Activated CD4-positive, alpha-beta memory T cell treated with anti-CD3 and anti-CD28 coated beads, Interleukin-2, amount 10 ng/mL, durations not matched to agents 7 days and 5 days (primary cell): Measurements from ENCODE around the gene NRIP3. TPM values are rescaled to one million over a fixed set of nuclear protein-coding genes. Genes with fewer than 3 reads are reported as not detected.
"Not testable (repeated sequence)": the region's sequence is repeated elsewhere in the genome, so short reads cannot be mapped to it uniquely, and the experiment has no call there.

Source experiments
- CTCF ChIA-PET: fragments of 350-600 bp; sonication (Branson Sonifier 250); formaldehyde crosslinking; loops from one replicate; lab custom pipeline; 2021; ENCODE audit warnings: antibody characterized with exemption, inconsistent platforms; lab: Charles Lee
- POLR2A ChIA-PET: fragments of 350-600 bp; sonication (Branson Sonifier 250); formaldehyde crosslinking; loops from one replicate; lab custom pipeline; 2021; ENCODE audit warnings: antibody characterized with exemption; lab: Charles Lee
- DNase-seq: peaks from one replicate; pipeline ENCODE4 v3.0.0-alpha.2; 2020
- H3K27ac Mint-ChIP-seq: one replicate; pipeline ENCODE4 v1.8.0; 2021; ENCODE audit warnings: mild to moderate bottlenecking, mixed read lengths
- H3K27me3 Mint-ChIP-seq: one replicate; pipeline ENCODE4 v1.8.0; 2021; ENCODE audit warnings: mixed read lengths
- H3K36me3 Mint-ChIP-seq: one replicate; pipeline ENCODE4 v1.8.0; 2021; ENCODE audit warnings: low read depth, mixed read lengths
- H3K4me1 Mint-ChIP-seq: one replicate; pipeline ENCODE4 v1.8.0; 2021; ENCODE audit warnings: mixed read lengths
- H3K4me3 Mint-ChIP-seq: one replicate; pipeline ENCODE4 v1.8.0; 2021; ENCODE audit warnings: mild to moderate bottlenecking, mixed read lengths
- H3K9me3 Mint-ChIP-seq: one replicate; pipeline ENCODE4 v1.8.0; 2021; ENCODE audit warnings: mixed read lengths
- total RNA-seq, 2 experiments: library from RNA; stranded (reverse); gene quantifications; one replicate each; pipeline ENCODE4 v1.2.3, GENCODE V29; 2021

The NRIP3 gene
- total RNA-seq, 2 experiments from 2014 or later = 1.9 to 2.4 TPM

DNA sequence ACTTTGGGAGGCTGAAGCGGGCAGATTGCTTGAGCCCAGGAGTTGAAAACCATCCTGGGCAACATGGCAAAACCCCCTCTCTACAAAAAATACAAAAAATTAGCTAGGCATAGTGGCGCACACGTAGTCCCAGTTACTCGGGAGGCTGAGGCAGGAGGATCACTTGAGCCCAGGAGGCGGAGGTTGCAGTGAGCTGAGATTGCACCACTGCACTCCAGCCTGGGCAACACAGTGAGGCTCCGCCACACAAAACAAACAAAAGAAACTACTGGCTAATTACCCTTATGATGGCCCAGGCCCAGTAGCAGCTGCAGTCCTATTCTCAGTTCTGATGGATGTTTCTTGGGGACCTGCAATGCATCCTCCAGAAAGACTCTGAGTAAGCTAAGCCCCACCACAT is 17.0 kb downstream of the NRIP3 start:
- CTCF ChIA-PET = interaction anchor here (1.1 kb wide), 1 partner anchor 29 kb away, joined by 3 read pairs; no protein-coding TSS in a partner anchor
- not testable (repeated sequence) for H3K4me3 Mint-ChIP-seq, H3K27ac Mint-ChIP-seq, H3K27me3 Mint-ChIP-seq, H3K36me3 Mint-ChIP-seq, H3K9me3 Mint-ChIP-seq, DNase-seq
- POLR2A ChIA-PET = interaction anchor here (1.2 kb wide), 1 partner anchor 15 kb away, joined by 3 read pairs; no protein-coding TSS in a partner anchor
- H3K4me1 Mint-ChIP-seq = peaks cover 19% of the 10 kb centered on the region

DNA sequence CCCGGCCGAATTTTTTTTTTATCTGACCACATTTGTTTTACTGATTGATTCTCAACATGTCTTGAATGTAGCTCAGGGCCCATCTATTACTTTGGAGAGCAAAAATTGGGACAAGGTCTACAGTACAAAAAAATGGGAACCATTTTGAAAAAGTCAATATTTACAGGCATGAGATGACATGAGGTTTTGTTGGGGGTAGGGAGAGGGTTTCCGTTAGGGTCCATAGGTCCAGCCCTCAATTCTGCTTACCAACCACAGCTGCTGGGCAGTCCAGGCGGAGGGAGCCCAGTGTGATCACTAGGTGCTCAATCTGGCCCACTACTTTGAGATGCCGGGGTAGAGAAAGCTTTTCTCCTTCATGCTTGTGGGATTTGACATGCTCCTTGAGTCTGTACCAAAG is 18.3 kb downstream of the NRIP3 start:
- Mint-ChIP-seq H3K27ac (no peak overlapping the region), H3K36me3 (no peaks in the 10 kb centered on the region), H3K9me3 (no peaks in the 10 kb centered on the region), H3K27me3 (peaks cover 4% of the 10 kb centered on the region), H3K4me3 (no peak overlapping the region), H3K4me1 (peaks cover 19% of the 10 kb centered on the region)
- no peak for DNase-seq
- ChIA-PET POLR2A (no interaction called here), CTCF (interaction anchor here (0.6 kb wide), 1 partner anchor 8 kb away, joined by 3 read pairs; no protein-coding TSS in a partner anchor)

GRCh38 chr11:8983552-8983951 is 20.2 kb downstream of the NRIP3 start:
- Mint-ChIP-seq H3K4me1 (peaks cover 19% of the 10 kb centered on the region), H3K27me3 (no peaks in the 10 kb centered on the region), H3K27ac (no peak overlapping the region), H3K36me3 (no peaks in the 10 kb centered on the region), H3K4me3 (no peak overlapping the region), H3K9me3 (no peaks in the 10 kb centered on the region)
- DNase-seq = no peak
- CTCF ChIA-PET = interaction anchor here (0.7 to 2.2 kb wide), 2 partner anchors 24 to 154 kb away, joined by 3 to 6 read pairs; no protein-coding TSS in a partner anchor
- POLR2A ChIA-PET = interaction anchor here (1.2 kb wide), 1 partner anchor 19 kb away, joined by 5 read pairs; the partner anchor contains the start of gene TMEM9B

GRCh38 chr11:8980485-8980884 is 23.3 kb downstream of the NRIP3 start:
- ChIA-PET CTCF (interaction anchor here (2.1 kb wide), 1 partner anchor 35 kb away, joined by 5 read pairs; no protein-coding TSS in a partner anchor), POLR2A (interaction anchor here (0.6 to 0.9 kb wide), 2 partner anchors 12 to 16 kb away, joined by 3 read pairs; partner anchors contain the start of gene TMEM9B)
- H3K9me3 Mint-ChIP-seq = no peaks in the 10 kb centered on the region
- no peaks in the 10 kb centered on the region for H3K27me3 Mint-ChIP-seq
- H3K4me3 Mint-ChIP-seq = no peak overlapping the region
- peaks cover 10% of the 10 kb centered on the region for H3K4me1 Mint-ChIP-seq
- H3K27ac Mint-ChIP-seq = no peak overlapping the region
- H3K36me3 Mint-ChIP-seq = no peaks in the 10 kb centered on the region
- no peak for DNase-seq

DNA sequence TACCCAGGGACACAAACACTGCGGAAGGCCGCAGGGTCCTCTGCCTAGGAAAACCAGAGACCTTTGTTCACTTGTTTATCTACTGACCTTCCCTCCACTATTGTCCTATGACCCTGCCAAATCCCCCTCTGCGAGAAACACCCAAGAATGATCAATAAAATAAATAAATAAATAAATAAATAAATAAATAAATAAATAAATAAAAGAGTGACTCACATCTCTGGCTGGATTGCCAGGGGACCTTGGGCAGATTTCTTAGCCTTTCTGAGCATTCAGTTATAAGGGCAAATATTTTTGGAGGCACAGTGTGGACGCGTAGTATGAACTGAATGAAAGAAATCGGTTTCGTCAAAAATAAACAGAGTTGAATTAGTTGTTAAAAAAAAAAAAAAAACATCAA is 24.4 kb downstream of the NRIP3 start:
- H3K27ac Mint-ChIP-seq, H3K4me1 Mint-ChIP-seq, H3K36me3 Mint-ChIP-seq, DNase-seq, CTCF ChIA-PET, H3K9me3 Mint-ChIP-seq, H3K27me3 Mint-ChIP-seq, POLR2A ChIA-PET, H3K4me3 Mint-ChIP-seq: not testable (repeated sequence)

GRCh38 chr11:8973121-8973520 is 30.7 kb downstream of the NRIP3 start:
- POLR2A ChIA-PET = interaction anchor here (1.3 kb wide), 1 partner anchor 9 kb away, joined by 3 read pairs; the partner anchor contains the start of gene TMEM9B
- H3K4me3 Mint-ChIP-seq = no peak overlapping the region
- H3K27ac Mint-ChIP-seq = no peak overlapping the region
- no peaks in the 10 kb centered on the region for H3K36me3 Mint-ChIP-seq
- no peaks in the 10 kb centered on the region for H3K9me3 Mint-ChIP-seq
- DNase-seq = no peak
- no peaks in the 10 kb centered on the region for H3K27me3 Mint-ChIP-seq
- H3K4me1 Mint-ChIP-seq = no peaks in the 10 kb centered on the region
- CTCF ChIA-PET = no interaction called here

DNA sequence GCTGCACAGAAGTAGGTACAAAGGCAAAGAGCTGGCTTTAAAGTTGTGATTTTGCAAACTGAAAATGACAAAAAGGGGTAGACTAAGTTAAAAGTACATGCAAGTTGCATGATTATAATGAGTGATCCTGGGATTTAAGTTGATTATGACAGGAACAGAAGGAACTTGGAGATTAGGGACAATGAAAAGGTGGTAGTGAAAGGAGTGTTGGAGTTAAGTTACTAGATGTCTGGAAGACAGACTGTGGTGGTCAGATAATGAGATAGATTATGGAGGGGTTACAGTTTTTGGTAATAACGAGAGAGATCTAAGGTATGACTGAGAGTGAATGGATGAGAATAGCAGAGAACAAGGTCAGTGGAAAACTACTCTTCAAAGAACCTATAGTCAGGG is 31.9 kb downstream of the NRIP3 start:
- no peaks in the 10 kb centered on the region for H3K9me3 Mint-ChIP-seq
- no peaks in the 10 kb centered on the region for H3K4me1 Mint-ChIP-seq
- no peaks in the 10 kb centered on the region for H3K27me3 Mint-ChIP-seq
- no peak overlapping the region for H3K27ac Mint-ChIP-seq
- ChIA-PET CTCF (no interaction called here), POLR2A (interaction anchor here (0.9 to 1.3 kb wide), 2 partner anchors 8 to 16 kb away, joined by 3 read pairs; partner anchors contain the start of gene TMEM9B)
- DNase-seq = no peak
- no peak overlapping the region for H3K4me3 Mint-ChIP-seq
- peaks cover 4% of the 10 kb centered on the region for H3K36me3 Mint-ChIP-seq

GRCh38 chr11:8971196-8971923 is 32.4 kb downstream of the NRIP3 start:
- Mint-ChIP-seq H3K36me3 (peaks cover 4% of the 10 kb centered on the region), H3K4me1 (no peaks in the 10 kb centered on the region), H3K27ac (no peak overlapping the region), H3K9me3 (no peaks in the 10 kb centered on the region), H3K27me3 (no peaks in the 10 kb centered on the region), H3K4me3 (no peak overlapping the region)
- no peak for DNase-seq
- POLR2A ChIA-PET = interaction anchor here (0.9 kb wide), 1 partner anchor 16 kb away, joined by 3 read pairs; no protein-coding TSS in a partner anchor
- CTCF ChIA-PET = no interaction called here

DNA sequence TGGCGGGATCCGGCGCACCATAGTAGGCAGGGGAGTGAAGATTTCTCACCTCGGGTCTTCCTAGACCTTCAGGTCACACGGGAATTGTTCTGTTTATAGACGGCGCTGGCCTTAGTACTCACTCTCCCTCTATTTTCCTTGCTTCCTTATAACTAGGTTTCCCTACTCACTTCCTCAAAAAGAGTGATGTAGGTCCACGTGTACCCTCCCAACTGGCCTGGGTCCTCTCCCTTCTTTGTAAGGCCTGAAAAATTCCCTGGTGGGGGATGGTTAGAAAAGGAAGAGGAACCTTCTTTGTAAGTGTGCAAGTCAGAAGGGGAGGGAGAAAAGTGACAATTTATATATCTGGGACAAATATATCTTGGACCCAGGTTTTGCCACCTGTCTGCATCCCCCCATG is 36.6 kb downstream of the NRIP3 start:
- Mint-ChIP-seq H3K4me3 (no peak overlapping the region), H3K36me3 (peaks cover 8% of the 10 kb centered on the region), H3K9me3 (no peaks in the 10 kb centered on the region), H3K4me1 (peaks cover 24% of the 10 kb centered on the region), H3K27ac (no peak overlapping the region), H3K27me3 (no peaks in the 10 kb centered on the region)
- ChIA-PET CTCF (interaction anchor here (0.6 kb wide), 2 partner anchors 8 to 539 kb away, joined by 3 read pairs; no protein-coding TSS in a partner anchor), POLR2A (no interaction called here)
- DNase-seq = no peak

GRCh38 chr11:8964324-8965320 is 39.2 kb downstream of the NRIP3 start, which contains the start of gene TMEM9B:
Gene TMEM9B (minus strand): TSS chr11:8964442. CDS start chr11:8964313, 129 bp downstream.
- peak; percentile 88 for DNase-seq
- peak within 1 kb of the TSS; percentile 88 for H3K4me3 Mint-ChIP-seq
- no peaks in the 10 kb centered on the region for H3K27me3 Mint-ChIP-seq
- H3K4me1 Mint-ChIP-seq = peaks cover 32% of the 10 kb centered on the region
- ChIA-PET CTCF (interaction anchor here (0.6 to 2.5 kb wide), 11 partner anchors 15 to 648 kb away, joined by 3 to 11 read pairs (median 4); no protein-coding TSS in a partner anchor), POLR2A (interaction anchor here (0.6 to 3.0 kb wide), 27 partner anchors 8 to 1893 kb away, joined by 3 to 39 read pairs (median 4); partner anchors contain the start of genes AKIP1, AMPD3, EIF4G2 and RPL27A)
- no peaks in the 10 kb centered on the region for H3K9me3 Mint-ChIP-seq
- peaks cover 16% of the 10 kb centered on the region for H3K36me3 Mint-ChIP-seq
- peak within 1 kb of the TSS; percentile 91 for H3K27ac Mint-ChIP-seq

DNA sequence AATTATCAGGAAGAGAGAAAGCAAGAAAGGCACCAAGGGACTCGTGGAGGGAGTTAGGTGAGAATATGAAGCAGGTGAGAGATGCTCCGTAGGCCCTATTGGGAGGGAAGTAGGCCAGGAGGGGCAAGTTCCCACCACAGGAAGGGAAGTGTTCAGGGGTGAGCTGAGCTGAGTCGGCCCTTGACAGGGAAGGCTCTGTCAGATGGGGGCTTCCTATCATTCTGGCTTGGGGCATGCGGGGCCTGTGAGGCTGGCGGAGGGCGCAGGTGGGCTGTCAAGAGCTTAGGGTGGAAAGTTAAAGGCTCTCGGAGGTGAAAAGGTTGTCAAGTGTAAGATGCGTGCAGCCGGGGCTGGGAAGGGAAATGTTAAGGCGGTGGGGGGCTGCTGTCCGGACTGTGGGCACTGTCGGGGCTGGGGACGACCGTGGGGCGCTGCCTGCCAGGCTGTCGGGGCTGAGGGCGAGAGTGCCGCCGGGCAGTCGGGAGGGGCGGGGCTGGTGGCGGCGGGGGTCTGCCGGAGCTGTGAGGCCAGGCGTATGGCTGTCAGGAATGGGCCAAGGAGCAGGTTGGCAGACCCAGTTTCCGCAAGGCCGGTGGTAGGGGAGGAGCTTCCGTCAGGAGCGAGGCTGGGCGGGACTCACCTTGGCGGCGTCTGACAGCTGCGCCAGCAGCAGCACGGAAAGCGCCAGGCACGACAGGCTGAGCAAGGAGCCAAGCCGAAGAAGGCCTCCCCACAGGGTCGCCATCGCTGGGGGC is 40.1 kb downstream of the NRIP3 start:
- CTCF ChIA-PET = interaction anchor here (0.6 to 2.5 kb wide), 12 partner anchors 14 to 977 kb away, joined by 3 to 11 read pairs (median 4); partner anchors contain the start of gene EIF3F
- POLR2A ChIA-PET = interaction anchor here (0.6 to 3.0 kb wide), 25 partner anchors 8 to 1894 kb away, joined by 3 to 39 read pairs (median 4); partner anchors contain the start of genes AKIP1, AMPD3, EIF4G2 and RPL27A
- Mint-ChIP-seq H3K4me1 (peaks cover 41% of the 10 kb centered on the region), H3K27me3 (no peaks in the 10 kb centered on the region), H3K27ac (peak overlapping the region; percentile 91), H3K36me3 (peaks cover 18% of the 10 kb centered on the region), H3K4me3 (peak overlapping the region; percentile 88), H3K9me3 (no peaks in the 10 kb centered on the region)
- peak; percentile 86 for DNase-seq
